K562 (cell line): Measurements from ENCODE around the gene SLC7A1. TPM values are rescaled to one million over a fixed set of nuclear protein-coding genes. Genes with fewer than 3 reads are reported as not detected.

Experiments used
- ATAC-seq: fragments of 200-7000 bp; cut with Tn5 transposase; 3 replicates; pipeline ENCODE4 v1.9.1; 2020; ENCODE audit warnings: moderate library complexity
- BruUV-seq: library from RNA; stranded (reverse); fragments of 400-500 nt; replicated peaks from 2 replicates; lab custom pipeline; 2021; lab: Mats Ljungman, UMichigan
- CTCF ChIA-PET: fragments of 300-600 bp; formaldehyde crosslinking; extraction: SDS; loops from one replicate; lab custom pipeline; 2021; ENCODE audit warnings: low intra/inter-chr PET ratio; lab: Yijun Ruan, JAX
- POLR2A ChIA-PET: fragments of 300-600, 350-650 bp; sonication (Branson Sonifier 250); formaldehyde crosslinking; extraction: SDS; loops from one replicate; lab custom pipeline; 2021; ENCODE audit warnings: antibody characterized with exemption, inconsistent platforms; lab: Yijun Ruan, JAX
- DNase-seq, 4 experiments: peaks; one replicate each; pipeline versions ENCODE4 v3.0.0 to v3.0.0-alpha.2; 2011 to 2018; ENCODE audit warnings: low spot score in 3 of 4, mixed read lengths in 3 of 4; ENCODE audit errors: extremely low read depth in 1 of 4
- FAIRE-seq: peaks from 2 replicates; lab custom pipeline; 2011; peaks lifted over from hg19 to GRCh38; lab: Jason Lieb, UNC
- H2AFZ ChIP-seq: 2 replicates; pipeline ENCODE4 v1.6.0; 2011; ENCODE audit warnings: low read depth, low read length, control low read depth, inconsistent platforms
- H3K27ac ChIP-seq: fragments of 200-600 bp; 3 replicates; pipeline ENCODE4 v1.8.0; 2011; ENCODE audit warnings: low read depth, mild to moderate bottlenecking, control low read depth, inconsistent platforms, low read length, moderate library complexity, mixed read lengths; ENCODE audit errors: extremely low read depth
- H3K27me3 ChIP-seq, 2 experiments: fragments of 300-600 bp in 1 of 2; 2 replicates in 1 of 2; 3 replicates in 1 of 2; pipeline versions ENCODE4 v1.6.0 to v1.8.0; 2011; ENCODE audit warnings: inconsistent platforms in 2 of 2, low read length in 2 of 2, mild to moderate bottlenecking in 1 of 2, mixed read lengths in 1 of 2, moderate library complexity in 1 of 2; ENCODE audit not compliant: control insufficient read depth in 2 of 2, insufficient read depth in 2 of 2
- H3K36me3 ChIP-seq: fragments of 300-600 bp; 3 replicates; pipeline ENCODE4 v1.8.0; 2011; ENCODE audit warnings: mild to moderate bottlenecking, low read length, inconsistent platforms; ENCODE audit not compliant: control insufficient read depth, insufficient read depth
- H3K4me1 ChIP-seq, 2 experiments: fragments of 200-600 bp in 1 of 2; replicated peaks in 1 of 2; 2 replicates in 1 of 2; 3 replicates in 1 of 2; pipeline versions ENCODE4 v1.5.1 to v1.8.0; 2011; ENCODE audit warnings: inconsistent platforms in 2 of 2, low read length in 2 of 2, mild to moderate bottlenecking in 1 of 2, mixed read lengths in 1 of 2, moderate library complexity in 1 of 2; ENCODE audit not compliant: control insufficient read depth in 2 of 2, insufficient read depth in 2 of 2
- H3K4me2 ChIP-seq: 2 replicates; pipeline ENCODE4 v1.6.1; 2011; ENCODE audit warnings: low read length, control low read depth, inconsistent platforms, mixed read lengths; ENCODE audit not compliant: insufficient read depth
- H3K4me3 ChIP-seq: fragments of 200-600 bp; sonication (generic), shearing (Covaris generic); 2 replicates; pipeline ENCODE4 v1.5.1; 2016; ENCODE audit warnings: control low read depth, inconsistent platforms
- H3K79me2 ChIP-seq: fragments of 200-600 bp; 3 replicates; pipeline ENCODE4 v1.8.0; 2011; ENCODE audit warnings: low read length, inconsistent platforms; ENCODE audit not compliant: control insufficient read depth, insufficient read depth
- H3K9ac ChIP-seq, 2 experiments: 2 replicates each; pipeline versions ENCODE4 v1.6.0 to v1.6.1; 2011; ENCODE audit warnings: low read depth in 2 of 2, low read length in 2 of 2, control low read depth in 1 of 2, inconsistent platforms in 1 of 2, mild to moderate bottlenecking in 1 of 2, mixed read lengths in 1 of 2; ENCODE audit not compliant: insufficient read depth in 1 of 2
- H3K9me1 ChIP-seq: one replicate; pipeline ENCODE4 v1.6.0; 2011; ENCODE audit warnings: inconsistent platforms, mild to moderate bottlenecking, low read length, moderate library complexity; ENCODE audit not compliant: control insufficient read depth, insufficient read depth
- H3K9me3 ChIP-seq: replicated peaks from 2 replicates; pipeline ENCODE4 v1.5.1; 2011; ENCODE audit warnings: low read depth, low read length, inconsistent platforms; ENCODE audit not compliant: control insufficient read depth, insufficient read depth
- H4K20me1 ChIP-seq: replicated peaks from 2 replicates; pipeline ENCODE4 v1.6.1; 2011; ENCODE audit warnings: low read length, inconsistent platforms, mixed read lengths; ENCODE audit not compliant: control insufficient read depth, insufficient read depth
- ZKSCAN3 ChIP-seq: fragments of 250-450 bp; sonication (Bioruptor Pico); IDR thresholded peaks from 2 replicates; pipeline ENCODE4 v1.4.0; 2020
- ZNF586 ChIP-seq: fragments of 450-650 bp; formaldehyde crosslinking; conservative IDR thresholded peaks from 2 replicates; pipeline ENCODE4 v1.4.0; 2020; ENCODE audit warnings: mild to moderate bottlenecking, moderate library complexity
- WGBS: fragments of 100-300 bp; shearing (Covaris generic); methylation state at CpG from one replicate; pipeline ENCODE4 v1.1.6; 2016; ENCODE audit warnings: low coverage, mixed read lengths; ENCODE audit not compliant: insufficient coverage; ENCODE audit errors: missing lambda C conversion rate; 5-methylcytosine and 5-hydroxymethylcytosine counted together
- in situ Hi-C: fragments of 300-500 bp; cut with MboI; formaldehyde crosslinking; loops from 4 replicates; pipeline ENCODE4 v1.15.0; 2018; ENCODE audit warnings: inconsistent platforms, mixed read lengths
- intact Hi-C: fragments of 100-400 bp; cut with micrococcal nuclease; formaldehyde crosslinking; loops from 2 replicates; pipeline ENCODE4 v1.14.2; 2022
- polyA plus RNA-seq, 8 experiments: library from polyadenylated mRNA; depleted of rRNA in 4 of 8; stranded (reverse) in 5 of 8; unstranded in 3 of 8; fragments of >200 nt; fragmentation: Nextera tagmentation in 2 of 8; fragmentation: Illumina TruSeq in 1 of 8; extraction: Ambion mirVana in 2 of 8; extraction: Trizol in 1 of 8; gene quantifications; 2 replicates each; pipeline versions ENCODE4 v1.2.1 to v1.2.3, GENCODE V29; 2011 to 2014; ENCODE audit warnings: inconsistent platforms in 1 of 8, missing spikeins in 1 of 8
- total RNA-seq, 7 experiments: library from RNA; depleted of rRNA in 6 of 7; stranded (reverse); fragments of >200 nt in 6 of 7; fragmentation: Illumina TruSeq in 2 of 7; extraction: Trizol in 2 of 7; gene quantifications; 2 replicates each; pipeline versions ENCODE4 v1.2.1 to v1.2.3, GENCODE V29; 2011 to 2021; ENCODE audit warnings: low replicate concordance in 1 of 7
- TF ChIP-seq, protein P1 (sequence below), 3 experiments: fragments of 200-800 bp in 1 of 3; sonication (Bioruptor generic) in 1 of 3; sonication (generic) in 1 of 3; formaldehyde crosslinking in 1 of 3; IDR thresholded peaks; 2 replicates each; pipeline versions ENCODE4 v1.6.1 to v1.8.0; 2016 to 2022; ENCODE audit warnings: mild to moderate bottlenecking in 2 of 3, missing compliant biosample characterization in 2 of 3, missing genetic modification characterization in 2 of 3, missing genetic modification reagents in 1 of 3
- TF ChIP-seq, protein P2 (sequence below): fragments of 450-650 bp; formaldehyde crosslinking; IDR thresholded peaks from 2 replicates; pipeline ENCODE4 v1.4.0; 2022; ENCODE audit warnings: missing genetic modification characterization

SLC7A1 gene
- total and polyA plus RNA-seq, 9 of the 15 experiments (the other 6 are each of a cell fraction or from before 2014, with no cell fraction given): 3.3 to 69.7 (median 10.8) TPM

DNA sequence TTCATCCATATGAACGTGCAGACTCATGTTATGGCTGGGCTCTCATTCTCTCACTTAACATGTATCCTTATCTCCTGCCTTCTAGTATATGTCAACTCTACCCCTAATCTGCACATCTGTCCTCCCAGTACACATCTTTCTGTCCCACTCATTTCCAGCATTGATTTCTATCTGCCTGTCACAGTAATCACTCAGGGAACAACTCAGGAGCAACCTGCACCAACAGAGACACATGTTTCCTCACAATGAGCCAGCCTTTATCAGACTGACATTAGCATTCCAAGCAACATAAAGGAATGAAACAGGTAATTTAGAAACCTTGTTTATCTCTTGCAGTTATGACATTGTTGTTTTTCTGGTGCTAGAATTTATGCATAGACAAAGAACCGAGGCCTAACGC, 17.6 kb upstream of the SLC7A1 start:
- H3K9me3 ChIP-seq: no peaks in the 10 kb centered on the region
- TF ChIP-seq ZKSCAN3 (CRISPR knock-in tag): no peak
- TF ChIP-seq, protein P1, sequence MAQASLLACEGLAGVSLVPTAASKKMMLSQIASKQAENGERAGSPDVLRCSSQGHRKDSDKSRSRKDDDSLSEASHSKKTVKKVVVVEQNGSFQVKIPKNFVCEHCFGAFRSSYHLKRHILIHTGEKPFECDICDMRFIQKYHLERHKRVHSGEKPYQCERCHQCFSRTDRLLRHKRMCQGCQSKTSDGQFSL (CRISPR knock-in tag; IDR thresholded peaks at IDR 0.05): no peak
- TF ChIP-seq, protein P1 (tag; IDR thresholded peaks at IDR 0.05): no peak
- TF ChIP-seq ZNF586 (CRISPR knock-in tag): no peak
- TF ChIP-seq, protein P2, sequence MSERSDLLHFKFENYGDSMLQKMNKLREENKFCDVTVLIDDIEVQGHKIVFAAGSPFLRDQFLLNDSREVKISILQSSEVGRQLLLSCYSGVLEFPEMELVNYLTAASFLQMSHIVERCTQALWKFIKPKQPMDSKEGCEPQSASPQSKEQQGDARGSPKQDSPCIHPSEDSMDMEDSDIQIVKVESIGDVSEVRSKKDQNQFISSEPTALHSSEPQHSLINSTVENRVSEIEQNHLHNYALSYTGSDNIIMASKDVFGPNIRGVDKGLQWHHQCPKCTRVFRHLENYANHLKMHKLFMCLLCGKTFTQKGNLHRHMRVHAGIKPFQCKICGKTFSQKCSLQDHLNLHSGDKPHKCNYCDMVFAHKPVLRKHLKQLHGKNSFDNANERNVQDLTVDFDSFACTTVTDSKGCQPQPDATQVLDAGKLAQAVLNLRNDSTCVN (CRISPR knock-in tag): no peak
- TF ChIP-seq, all 486 proteins: peak for 0
- Histone ChIP-seq H3K27me3 (peaks cover 3 to 9% of the 10 kb centered on the region in 2 experiments; a peak in 4 of 5 replicates), H3K4me3 (no peak overlapping the region), H2AFZ (no peak overlapping the region), H3K36me3 (no peaks in the 10 kb centered on the region), H3K9ac (no peak overlapping the region), H3K9me1 (no peaks in the 10 kb centered on the region), H3K4me2 (no peak overlapping the region), H3K27ac (no peak overlapping the region), H4K20me1 (no peaks in the 10 kb centered on the region), H3K79me2 (no peaks in the 10 kb centered on the region), H3K4me1 (no peaks in the 10 kb centered on the region)
- ChIA-PET CTCF (no interaction called here), POLR2A (no interaction called here)
- ATAC-seq (no peak), FAIRE-seq (no peak), DNase-seq (no peak)
- intact Hi-C loops (no loop called here), in situ Hi-C loops (no loop called here)
- no TSS peak for BruUV-seq
- 2% methylated on average over 3 of the region's 3 CpGs for WGBS
